ENCODE results near the gene SLC25A30. TPM values are rescaled to one million over a fixed set of nuclear protein-coding genes. Genes with fewer than 3 reads are reported as not detected.
"Not testable (repeated sequence)": the region's sequence is repeated elsewhere in the genome, so short reads cannot be mapped to it uniquely, and the experiment has no call there.

SLC25A30 gene
- total and polyA plus RNA-seq, 9 of the 15 experiments (the other 6 are each of a cell fraction or from before 2014, with no cell fraction given), result 1.1 to 11.1 (median 5.6) TPM

GRCh38 chr13:45426056-45426841 lies 8.1 kb upstream of the SLC25A30 start:
- H2AFZ ChIP-seq (ENCODE audit: low read depth, low read length); H3K9me1 ChIP-seq (ENCODE audit: control insufficient read depth, insufficient read depth, low read length); H3K79me2 ChIP-seq (ENCODE audit: control insufficient read depth, insufficient read depth, low read length); H3K4me3 ChIP-seq; ATAC-seq; H3K4me2 ChIP-seq (ENCODE audit: insufficient read depth, low read length); H3K9ac ChIP-seq (ENCODE audit: insufficient read depth in 1 of 2, low read depth in 2 of 2, low read length in 2 of 2); CTCF ChIA-PET (ENCODE audit: low intra/inter-chr PET ratio); DNase-seq (ENCODE audit: extremely low read depth in 1 of 4, low spot score in 3 of 4); intact Hi-C loops (cut with micrococcal nuclease); H4K20me1 ChIP-seq (replicated peaks; ENCODE audit: control insufficient read depth, insufficient read depth, low read length); BruUV-seq (replicated peaks); H3K36me3 ChIP-seq (ENCODE audit: control insufficient read depth, insufficient read depth, low read length); H3K27me3 ChIP-seq (ENCODE audit: control insufficient read depth in 2 of 2, insufficient read depth in 2 of 2, low read length in 2 of 2); FAIRE-seq; H3K27ac ChIP-seq (ENCODE audit: extremely low read depth, low read depth, low read length); H3K4me1 ChIP-seq (replicated peaks in 1 of 2; ENCODE audit: control insufficient read depth in 2 of 2, insufficient read depth in 2 of 2, low read length in 2 of 2); H3K9me3 ChIP-seq (replicated peaks; ENCODE audit: control insufficient read depth, insufficient read depth, low read depth, low read length): not testable (repeated sequence)
- in situ Hi-C loops (cut with MboI), result loop anchor here (10.0 kb wide), 1 partner anchor 1181 kb away; no protein-coding TSS in a partner anchor
- POLR2A ChIA-PET, result interaction anchor here (0.6 kb wide), 1 partner anchor 86 kb away, joined by 3 read pairs; no protein-coding TSS in a partner anchor
- WGBS (ENCODE audit: insufficient coverage, low coverage, missing lambda C conversion rate), result 65% methylated on average over 16 of the region's 16 CpGs
- TF ChIP-seq ZBTB33 (CRISPR knock-in tag; IDR thresholded peaks at IDR 0.05), result peak; percentile 49; the same call in 1 of the 2 replicates

All from K562 (cell line).